NCI-H345 (cell line): ENCODE results near the gene CORO2B.

Experiments used
- DNase-seq: peaks from one replicate; lab custom pipeline; 2025; lab: John Stamatoyannopoulos, UW

The CORO2B gene

GRCh38 chr15:68775671-68776476, 197.1 kb downstream of the CORO2B start:
- DNase-seq, result no peak

GRCh38 chr15:68776477-68777270, 197.9 kb downstream of the CORO2B start:
- DNase-seq, result no peak
